NOMO-1 treated with DMSO at 0.1 percent for 48 hours (cell line): ENCODE results near the gene HSPH1.

ENCODE experiments used
- DNase-seq: peaks from one replicate; lab custom pipeline; 2025; ENCODE audit not compliant: unreplicated experiment; lab: John Stamatoyannopoulos, UW

The HSPH1 gene

DNA sequence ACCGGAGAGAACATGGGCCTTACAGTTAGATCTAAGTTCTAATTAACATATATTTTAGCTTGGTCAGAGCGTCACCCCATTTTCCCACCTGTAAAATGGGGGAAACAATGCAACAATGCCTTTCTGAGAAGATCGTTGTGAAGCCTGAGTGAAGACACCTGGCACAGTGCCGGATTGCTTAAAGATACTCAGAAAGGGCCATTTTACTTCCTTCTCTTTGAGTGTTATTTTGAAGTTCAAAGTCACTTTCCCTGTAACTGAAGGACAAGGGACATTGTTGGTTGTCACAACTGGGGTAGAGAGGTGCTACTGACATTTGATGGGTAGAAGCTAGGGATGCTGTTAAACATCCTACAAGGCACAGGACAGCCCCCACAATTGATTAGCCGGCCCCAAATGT lies 28.1 kb downstream of the HSPH1 start:
- DNase-seq, result no peak

DNA sequence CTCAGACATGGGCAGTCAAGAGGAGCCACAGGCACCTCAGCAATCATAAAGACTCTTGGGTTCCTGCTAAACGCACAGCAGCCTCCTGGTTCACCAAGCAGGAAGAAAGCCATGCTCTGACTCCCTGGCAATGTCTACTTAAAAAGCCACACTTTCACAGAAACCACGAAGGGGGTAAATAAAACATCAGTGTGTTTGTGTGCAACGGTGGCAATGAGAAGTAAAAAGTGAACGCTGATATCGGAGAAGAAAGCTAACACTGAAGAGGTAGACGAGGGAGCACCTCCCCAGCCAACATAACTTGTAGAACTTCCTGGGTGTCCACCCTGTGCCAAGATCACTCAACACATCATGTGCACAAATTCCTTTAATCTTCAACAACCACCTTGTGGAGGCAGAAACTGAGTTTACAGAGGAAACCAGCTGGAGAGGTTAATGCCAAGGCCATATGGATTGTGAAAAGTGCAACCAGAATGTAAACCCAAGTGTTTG lies 30.2 kb downstream of the HSPH1 start:
- no peak for DNase-seq

DNA sequence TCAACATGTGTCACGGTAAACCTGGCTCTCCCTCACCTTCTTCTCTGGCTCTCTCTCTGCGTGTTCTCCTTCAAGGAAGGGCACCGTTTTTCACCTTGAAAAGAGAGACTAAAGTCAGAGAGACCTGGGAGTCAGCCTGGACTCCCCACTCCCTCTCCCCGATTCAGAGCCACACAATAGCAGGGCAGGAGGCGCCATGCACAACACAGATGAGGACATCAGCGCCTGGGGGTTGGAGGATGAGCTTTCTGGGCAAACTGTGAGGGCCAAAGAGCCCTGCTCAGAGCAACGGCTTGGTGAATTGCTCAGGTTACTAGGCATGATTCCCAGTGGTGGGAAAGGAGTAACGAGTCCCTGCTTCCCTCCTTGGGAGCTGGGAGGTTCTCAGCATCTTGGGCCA lies 32.3 kb downstream of the HSPH1 start:
- DNase-seq, result no peak

DNA sequence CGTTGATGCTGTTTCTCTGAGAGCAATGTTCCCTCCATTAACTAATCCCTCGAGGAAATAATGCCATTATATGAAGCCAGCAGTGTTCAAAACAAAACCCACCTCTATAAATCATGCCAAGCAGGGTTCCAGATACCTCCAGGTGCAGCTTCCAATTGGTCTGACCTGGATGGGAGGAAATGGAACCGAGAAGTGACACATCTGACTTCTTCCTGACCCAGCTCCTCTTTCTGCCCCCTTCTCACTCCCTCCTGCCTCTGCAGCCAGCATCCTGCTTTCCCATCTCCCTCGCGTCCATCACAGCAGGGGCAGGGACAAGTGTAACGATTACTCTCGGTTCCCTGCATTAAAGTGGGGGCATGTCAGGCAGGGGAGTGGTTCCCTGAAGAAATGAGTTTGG lies 37.5 kb downstream of the HSPH1 start:
- DNase-seq, result no peak

DNA sequence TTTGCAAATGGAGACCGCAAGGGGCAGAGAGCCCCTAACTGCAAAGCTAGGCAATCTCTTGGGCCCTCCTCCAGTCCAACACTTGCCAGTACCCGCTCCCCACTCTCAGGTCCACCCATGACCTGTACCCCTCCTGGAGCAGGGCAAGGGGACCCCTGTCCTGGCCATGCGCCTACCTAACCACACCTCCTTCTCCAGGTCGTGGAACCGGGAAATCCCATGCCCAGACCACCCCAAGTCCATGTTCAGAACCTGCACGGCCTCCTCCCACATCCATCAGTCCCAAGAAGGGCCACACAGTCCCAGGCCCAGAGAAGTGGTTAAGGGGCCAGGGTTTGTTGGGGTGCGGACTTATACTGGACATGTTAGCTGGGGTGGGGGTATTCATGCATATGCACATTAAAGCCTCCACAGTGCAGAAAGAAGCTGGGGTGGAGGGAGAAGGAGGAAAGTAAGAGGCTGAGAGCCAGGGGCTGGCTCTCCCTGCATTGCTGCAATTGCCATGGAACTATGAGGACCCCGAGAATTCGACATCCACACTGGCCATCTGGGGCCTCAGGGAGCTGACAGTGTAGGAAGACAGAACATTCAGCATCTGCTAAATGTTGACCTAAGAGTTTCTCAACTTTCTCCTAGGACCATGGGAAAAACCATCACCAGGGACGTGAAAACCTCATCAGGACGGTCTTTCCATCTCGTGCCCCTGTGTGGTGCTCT lies 39.0 kb downstream of the HSPH1 start:
- DNase-seq, result no peak

DNA sequence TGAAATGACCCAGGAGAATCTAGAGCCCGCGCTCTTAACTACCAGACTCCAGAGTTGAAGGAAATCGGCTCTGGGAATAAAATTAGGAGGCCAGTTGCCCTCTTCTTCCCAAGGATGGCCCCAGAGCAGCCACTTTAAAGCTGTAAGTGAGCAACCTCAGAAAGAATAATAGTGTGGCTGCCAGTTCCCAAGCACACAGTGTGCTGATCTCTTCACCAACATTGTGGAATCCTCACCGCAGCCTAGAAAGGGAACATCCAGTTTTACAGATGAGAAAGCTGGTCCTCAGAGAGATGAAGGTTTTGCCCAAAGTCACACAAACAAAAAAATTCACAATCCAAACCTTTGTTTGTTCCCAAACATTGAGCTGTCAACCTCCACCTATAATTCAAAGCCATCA lies 39.6 kb downstream of the HSPH1 start:
- DNase-seq, result no peak

DNA sequence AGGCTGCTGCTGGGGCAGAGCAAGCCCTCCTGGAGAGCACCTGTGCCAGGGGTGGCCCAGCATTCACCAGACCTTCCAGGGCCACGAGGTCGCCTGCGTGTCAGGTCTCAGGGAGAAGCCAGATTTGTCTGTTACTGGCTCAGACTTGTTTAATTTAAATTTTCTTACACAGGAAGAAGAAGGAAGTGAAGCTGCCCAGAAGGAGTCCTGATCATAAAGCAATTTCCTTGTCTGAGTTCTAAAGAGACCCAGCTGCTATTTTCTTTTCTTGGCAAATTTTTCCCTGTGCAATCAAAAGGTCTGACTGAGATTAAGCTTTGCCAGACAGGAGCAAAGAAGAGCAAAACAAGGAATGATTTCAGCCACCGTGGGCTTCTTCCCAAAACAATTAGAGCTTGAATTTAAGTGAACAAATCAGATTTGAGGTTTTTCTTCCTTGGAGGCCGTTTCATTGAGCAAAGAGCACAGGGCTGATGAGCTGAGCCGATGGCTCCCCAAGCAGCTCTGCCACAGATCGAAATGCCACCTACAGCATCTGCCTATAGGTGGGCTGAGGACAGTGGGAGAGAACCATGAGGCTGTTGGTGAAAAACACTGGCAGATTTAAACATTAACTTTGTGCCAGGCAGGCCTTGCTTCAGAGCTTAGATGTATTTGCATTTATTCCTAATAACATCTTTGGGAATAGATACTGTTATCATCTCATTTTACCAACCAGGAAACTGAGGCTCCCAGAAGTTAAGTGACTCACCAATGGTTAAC lies 40.1 kb downstream of the HSPH1 start:
- DNase-seq, result peak; percentile 79

DNA sequence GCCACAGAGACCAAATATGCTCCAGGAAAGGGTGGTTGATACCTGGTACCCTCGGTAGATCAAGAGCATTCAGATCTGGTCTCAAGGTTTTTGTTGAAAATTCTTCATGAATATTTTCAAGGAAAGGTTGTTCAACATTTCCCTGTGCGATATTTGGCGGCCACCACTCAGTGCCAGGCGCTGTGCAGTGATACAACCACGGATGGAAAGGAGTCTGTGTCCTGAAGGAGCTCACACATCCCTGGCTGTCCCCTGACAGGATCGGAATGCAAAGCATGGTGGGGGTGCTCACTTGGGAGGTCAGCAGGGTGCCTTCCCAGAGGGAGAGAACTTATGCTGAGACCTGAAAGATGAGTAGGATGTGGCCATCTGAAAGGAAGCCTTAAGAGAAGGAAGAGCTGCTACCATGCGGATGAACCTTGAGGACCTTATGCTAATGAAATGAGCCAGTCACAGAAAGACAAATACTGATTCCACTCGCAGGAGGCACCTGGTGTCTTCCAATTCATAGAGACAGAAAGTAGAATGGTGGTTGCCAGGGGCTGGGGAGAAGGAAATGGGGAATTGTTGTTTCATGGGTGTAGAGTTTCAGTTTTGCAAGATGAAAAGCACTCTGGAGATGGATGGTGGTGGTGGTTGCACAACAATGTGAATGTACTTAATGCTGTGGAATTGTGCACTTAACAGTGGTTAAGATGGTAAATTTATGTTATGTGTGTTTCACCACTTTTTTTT lies 41.6 kb downstream of the HSPH1 start:
- peak; percentile 66 for DNase-seq

DNA sequence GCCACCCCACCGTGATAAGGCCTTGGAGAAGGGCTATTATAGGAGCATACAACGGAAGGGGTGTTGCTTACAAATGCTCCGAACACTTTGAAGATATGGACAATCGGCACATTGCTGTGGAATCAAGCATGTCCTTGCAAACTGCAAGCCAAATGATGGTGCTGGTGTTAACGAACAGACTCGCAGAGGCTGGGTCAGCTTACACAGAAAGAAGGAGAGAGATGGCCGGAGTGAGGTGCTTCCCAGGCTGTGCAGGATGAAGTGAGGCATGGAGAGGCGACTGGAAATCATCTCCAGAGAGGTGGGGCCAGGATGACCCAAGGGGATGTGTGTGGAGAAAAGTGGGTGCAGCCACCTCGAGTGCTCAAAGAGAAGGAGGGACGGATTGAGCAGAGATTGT lies 42.2 kb downstream of the HSPH1 start:
- no peak for DNase-seq

DNA sequence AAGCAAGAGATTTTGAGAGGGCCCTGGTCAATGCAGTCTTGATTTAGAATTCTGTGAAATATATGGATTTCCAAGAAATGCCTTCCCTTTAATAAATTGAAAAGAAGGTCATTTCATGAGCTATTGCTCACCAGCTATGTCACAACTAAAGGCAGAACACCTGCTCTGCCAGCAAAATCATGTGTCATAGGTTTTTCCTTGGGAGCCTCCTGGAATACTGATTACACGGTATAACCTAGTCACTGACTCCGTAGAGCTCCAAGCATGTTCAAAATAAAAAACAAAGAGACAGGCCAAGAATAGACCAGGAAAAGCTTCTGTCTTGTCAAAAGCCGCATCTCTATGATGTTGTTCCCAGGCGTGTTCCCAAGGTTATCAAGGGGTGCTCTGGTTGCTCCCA lies 45.5 kb downstream of the HSPH1 start:
- no peak for DNase-seq

DNA sequence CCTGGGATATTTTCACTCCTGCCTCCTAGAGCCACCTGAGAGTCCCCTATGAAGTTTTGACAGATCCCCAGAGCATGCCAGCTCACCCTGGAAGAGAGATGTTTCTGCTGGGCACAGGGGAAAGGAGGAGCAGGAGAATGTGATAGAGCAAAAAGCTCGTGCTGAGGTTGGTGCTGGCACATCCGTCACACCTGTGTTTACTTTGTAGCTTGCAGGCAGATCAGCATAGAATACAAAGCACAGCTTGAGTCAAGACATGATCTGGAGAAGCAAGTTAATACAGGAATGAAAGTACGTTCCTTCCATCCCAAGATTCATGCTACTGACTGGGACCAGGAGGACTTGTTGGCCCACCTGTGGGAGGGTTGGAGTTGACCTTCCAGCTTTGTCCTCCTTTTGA lies 46.1 kb downstream of the HSPH1 start:
- no peak for DNase-seq

DNA sequence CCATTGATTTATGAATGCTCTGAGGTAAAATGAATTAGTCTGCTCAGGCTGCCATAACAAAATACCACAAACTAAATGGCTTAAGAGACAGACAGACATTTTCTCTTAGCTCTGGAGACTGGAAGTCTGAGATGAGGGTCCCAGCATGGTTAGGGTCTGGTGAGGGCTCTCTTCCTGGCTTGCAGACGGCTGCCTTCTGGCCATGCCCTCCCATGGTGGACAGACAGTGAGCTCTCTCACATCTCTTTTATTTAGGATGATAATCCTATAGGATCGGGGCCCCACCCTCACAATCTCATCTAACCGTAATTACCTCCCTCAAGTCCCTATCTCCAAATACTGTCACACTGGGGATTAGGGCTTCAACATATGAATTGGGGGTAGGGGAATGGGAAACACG lies 47.1 kb downstream of the HSPH1 start:
- no peak for DNase-seq

DNA sequence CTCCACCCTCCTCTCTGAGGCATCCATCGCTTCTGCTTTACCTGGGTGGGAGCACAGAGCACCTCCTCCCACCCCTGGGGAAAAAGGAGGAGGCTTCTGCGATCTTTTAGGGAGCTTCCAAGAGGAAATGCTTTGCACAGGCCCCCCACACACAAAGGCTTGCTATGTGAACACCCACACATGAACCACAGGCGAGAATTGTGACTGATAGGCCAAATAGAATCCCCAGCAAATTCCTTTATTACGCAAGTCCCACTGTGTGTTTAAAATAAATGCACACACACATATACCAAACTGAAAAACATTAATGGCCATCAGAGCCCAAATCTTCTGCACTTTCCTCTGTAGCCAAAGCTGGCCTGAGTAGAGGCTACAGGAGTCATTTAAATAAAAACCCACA lies 50.6 kb downstream of the HSPH1 start:
- DNase-seq, result no peak

DNA sequence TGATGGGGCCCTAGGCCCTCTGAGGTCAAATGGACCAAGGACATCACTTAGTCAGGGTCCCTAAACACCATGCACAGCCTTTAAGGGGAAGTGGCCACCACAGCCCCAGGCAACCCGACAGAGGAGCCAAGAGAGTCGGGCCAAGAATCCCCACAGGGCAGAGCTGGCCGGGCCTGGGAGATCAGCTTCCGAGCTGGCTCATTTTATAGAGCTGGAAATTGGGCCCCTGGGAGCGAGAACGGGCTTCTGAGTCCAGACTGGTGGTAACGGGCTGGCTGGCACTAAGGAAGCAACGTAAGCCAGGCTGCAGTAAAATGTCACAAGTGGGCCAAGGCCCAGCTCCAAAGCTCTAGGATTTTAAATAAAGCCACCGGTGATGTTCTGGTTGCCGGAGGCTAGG lies 51.1 kb downstream of the HSPH1 start:
- DNase-seq, result no peak

DNA sequence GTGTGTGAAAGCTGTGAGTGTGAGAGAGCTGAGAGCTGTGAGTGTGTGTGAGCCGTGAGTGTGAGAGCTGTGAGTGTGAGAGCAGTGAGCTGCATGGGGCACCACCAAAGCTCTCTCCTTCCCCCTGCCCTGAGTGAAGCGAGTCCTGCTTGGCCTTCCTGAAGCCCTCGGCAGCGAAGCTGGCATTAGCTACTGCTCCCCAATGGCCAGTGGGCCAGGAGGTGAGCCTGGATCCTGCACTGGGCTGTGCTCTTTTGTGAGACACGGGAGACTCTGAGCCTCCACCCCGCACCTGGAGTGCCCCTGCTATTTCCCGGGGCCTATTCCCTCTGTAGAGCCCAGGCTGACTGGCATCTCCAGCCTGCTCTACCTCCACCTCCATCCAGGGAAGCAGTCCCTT lies 51.5 kb downstream of the HSPH1 start:
- DNase-seq, result no peak

DNA sequence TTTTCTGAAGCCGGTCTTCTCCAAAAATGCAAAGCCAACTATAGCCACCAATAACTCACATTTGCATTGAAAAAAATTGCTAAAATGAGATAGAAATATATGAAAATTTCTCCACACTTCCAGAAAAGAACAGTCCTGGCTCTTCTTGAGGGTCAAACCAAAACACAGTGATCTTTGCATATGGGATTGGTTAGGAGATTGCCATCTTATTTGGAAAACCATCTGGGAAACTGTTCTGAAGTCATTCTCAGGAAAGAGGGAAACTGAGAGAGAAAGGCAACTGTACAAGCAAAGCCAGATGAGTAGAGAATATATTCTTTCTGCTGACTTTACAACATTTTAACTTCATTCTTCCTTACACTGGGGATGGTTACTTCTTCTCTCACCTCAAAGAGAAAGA lies 54.6 kb downstream of the HSPH1 start:
- DNase-seq, result no peak

DNA sequence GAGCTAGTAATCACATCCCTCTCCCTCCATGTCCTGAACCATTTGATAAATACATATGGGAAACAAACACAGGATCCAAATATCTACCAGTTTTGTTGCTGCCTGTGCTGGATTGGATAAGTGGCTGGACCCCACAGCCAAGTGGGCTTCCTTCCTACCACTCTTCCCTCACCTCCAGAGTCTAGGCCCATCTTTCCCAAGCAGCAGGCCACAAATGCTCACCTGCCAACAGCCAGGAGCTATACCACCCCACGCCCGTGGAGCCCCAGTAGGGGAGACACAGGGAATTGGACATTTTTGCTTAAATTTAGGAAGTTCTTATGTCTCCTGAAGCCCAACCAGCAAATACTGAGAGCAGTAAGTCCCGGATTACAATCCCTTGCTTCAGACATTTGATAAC lies 55.8 kb downstream of the HSPH1 start:
- DNase-seq, result no peak

DNA sequence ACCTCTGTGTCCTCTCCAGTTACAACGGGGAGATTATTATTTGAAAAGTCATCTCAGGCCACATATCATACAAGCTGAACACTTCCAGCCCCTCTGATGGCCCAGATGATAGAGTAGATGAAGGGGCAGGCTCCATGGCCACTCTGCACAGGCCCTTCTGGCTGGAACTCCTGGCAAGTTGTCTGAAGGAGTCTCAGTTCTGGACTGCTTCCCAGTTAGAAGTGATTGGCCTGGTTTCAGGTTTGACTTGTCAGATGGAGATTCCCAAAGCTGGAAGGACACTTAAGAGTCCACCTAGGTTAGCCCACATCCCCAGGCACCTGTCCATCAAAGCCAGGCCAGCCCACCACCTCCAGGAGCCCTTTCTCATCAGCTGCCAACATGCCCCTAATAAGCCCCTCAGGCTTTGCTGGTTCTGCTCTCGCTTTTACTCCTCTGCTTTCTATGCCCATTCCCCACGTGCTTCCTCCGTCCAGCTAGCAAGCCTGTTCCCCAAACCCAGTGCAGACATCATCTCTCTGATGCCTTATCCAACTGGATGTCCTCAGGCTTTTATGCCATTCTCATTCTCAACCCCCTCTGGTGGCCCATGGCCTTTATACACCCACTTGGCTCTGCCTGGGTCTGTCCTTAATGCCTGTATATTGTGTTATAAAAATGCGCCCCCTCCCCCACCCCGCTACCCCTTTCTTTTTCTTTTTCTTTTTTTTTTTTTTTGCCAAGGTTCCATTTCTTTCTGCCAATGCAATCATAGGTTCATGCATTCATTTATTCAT lies 56.5 kb downstream of the HSPH1 start:
- DNase-seq, result no peak

DNA sequence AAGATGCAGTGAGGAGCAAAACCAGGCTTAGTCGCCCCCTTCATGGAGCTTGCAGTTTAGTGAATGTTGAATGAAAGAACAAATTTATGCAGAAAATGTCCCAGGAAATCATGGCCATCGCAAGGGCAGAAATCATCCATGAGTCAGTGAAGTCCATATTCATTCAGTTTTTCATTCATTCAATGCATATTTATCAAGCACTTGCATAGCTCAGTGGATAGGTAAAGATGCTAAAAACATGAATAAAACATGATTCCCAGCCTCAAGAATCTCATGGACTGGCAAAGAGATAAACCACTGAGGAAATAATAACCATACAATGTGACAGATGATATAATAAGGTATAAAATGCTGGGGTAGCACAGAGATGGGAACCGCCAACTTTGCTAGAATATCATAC lies 58.8 kb downstream of the HSPH1 start:
- DNase-seq, result no peak

DNA sequence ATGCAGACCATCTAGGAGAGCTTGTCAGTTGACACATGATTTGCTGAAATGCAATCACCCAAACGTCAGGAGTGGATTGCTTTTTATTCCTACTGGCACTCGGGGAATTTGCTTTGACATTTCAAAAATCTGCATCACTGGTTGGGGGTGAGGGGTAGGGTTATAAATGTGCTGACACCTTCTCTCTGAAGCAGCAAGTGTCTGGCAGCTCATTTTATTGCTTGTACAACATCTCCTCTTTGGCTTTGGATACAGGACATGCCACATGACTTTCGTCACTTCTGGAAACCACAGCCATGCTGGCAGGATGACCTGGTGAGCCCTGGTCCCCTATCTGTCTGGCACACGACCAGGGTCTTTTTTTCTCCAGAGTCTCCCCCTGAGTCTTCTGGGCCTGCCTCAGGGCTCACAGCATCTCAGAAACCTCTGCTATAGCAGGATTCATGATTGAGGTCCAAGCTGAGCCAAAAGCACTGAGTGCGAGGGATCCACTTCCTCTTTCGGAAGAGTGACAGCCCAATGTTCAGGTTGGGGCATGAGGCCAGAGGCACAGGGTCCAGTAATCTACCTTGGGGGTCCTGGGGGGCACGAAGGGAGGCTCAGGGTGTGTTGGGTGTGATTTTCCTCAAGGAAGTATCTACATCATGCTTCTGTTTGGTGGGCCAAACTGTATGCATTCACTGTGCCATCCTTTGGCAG lies 60.1 kb downstream of the HSPH1 start:
- DNase-seq, result no peak

DNA sequence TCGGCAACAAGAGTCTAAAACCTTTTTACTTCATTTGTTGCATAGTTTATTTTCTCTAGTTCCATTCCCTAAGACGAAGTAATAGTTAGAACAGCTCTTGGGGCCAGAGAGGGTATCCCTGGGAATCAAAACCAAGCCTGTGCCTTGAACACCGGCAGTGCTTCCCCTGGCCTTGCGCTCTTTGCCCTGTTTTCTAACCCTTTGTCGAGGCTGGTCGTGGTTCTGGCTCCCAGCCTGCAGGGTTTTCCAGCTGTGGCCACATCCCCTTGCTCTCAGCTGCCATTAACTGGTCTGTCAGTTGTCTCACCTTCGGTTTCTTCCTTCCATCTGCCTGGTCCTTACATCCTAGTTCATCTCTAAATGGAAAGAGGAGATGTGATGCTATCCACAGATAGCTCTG lies 61.0 kb downstream of the HSPH1 start:
- DNase-seq, result no peak
